ENCODE measurements around the gene LIM2.
A peak's percentile ranks its signal among the peaks of the same experiment; 100 is the strongest.

LIM2 gene

GRCh38 chr19:51367565-51368365 lies 20.0 kb downstream of the LIM2 start:
- TF ChIP-seq TAF1 (IDR thresholded peaks at IDR 0.05; ENCODE audit: borderline replicate concordance, insufficient read depth, low read length) (no peak), FOXP2 (optimal IDR thresholded peaks at IDR 0.05; ENCODE audit: borderline replicate concordance, extremely low read depth, extremely low read length, insufficient read depth) (no peak), POLR2AphosphoS5 (IDR thresholded peaks at IDR 0.05; ENCODE audit: low read depth, low read length) (peak; percentile 85), SIN3A (IDR thresholded peaks at IDR 0.05; ENCODE audit: borderline replicate concordance, insufficient read depth, low read length) (no peak), REST (IDR thresholded peaks at IDR 0.05; ENCODE audit: insufficient read depth in 1 of 2, low read depth in 2 of 2, low read length in 2 of 2) (0 out of 4 replicates have a peak, but pooled peaks of 1 of the 2 experiments have one; percentile 31)

GRCh38 chr19:51367255-51367564 lies 20.6 kb downstream of the LIM2 start:
- TF ChIP-seq POLR2AphosphoS5 (IDR thresholded peaks at IDR 0.05; ENCODE audit: low read depth, low read length): peak; percentile 74; the same call in 1 of the 2 replicates
- 0 out of 2 replicates have a peak, but pooled peaks have one; percentile 20 for TF ChIP-seq TAF1 (IDR thresholded peaks at IDR 0.05; ENCODE audit: borderline replicate concordance, insufficient read depth, low read length)
- TF ChIP-seq SIN3A (IDR thresholded peaks at IDR 0.05; ENCODE audit: borderline replicate concordance, insufficient read depth, low read length): no peak

- TF ChIP-seq TAF1 (IDR thresholded peaks at IDR 0.05; ENCODE audit: borderline replicate concordance, insufficient read depth, low read length) (peak; percentile 74; the same call in 1 of the 2 replicates), SIN3A (IDR thresholded peaks at IDR 0.05; ENCODE audit: borderline replicate concordance, insufficient read depth, low read length) (no peak; the same call in 1 of the 2 replicates), POLR2AphosphoS5 (IDR thresholded peaks at IDR 0.05; ENCODE audit: low read depth, low read length) (peak; percentile 94), FOXP2 (optimal IDR thresholded peaks at IDR 0.05; ENCODE audit: borderline replicate concordance, extremely low read depth, extremely low read length, insufficient read depth) (no peak)
Observed at GRCh38 chr19:51366389-51367254, 21.2 kb downstream of the LIM2 start.

GRCh38 chr19:51365965-51366388 lies 21.8 kb downstream of the LIM2 start, which contains the start of gene ETFB:
TSS of gene ETFB (minus strand) at chr19:51366388. CDS start at chr19:51366326, 62 bp downstream.
- TF ChIP-seq POLR2AphosphoS5 (IDR thresholded peaks at IDR 0.05; ENCODE audit: low read depth, low read length) (peak; percentile 7; the same call in 1 of the 2 replicates), SIN3A (IDR thresholded peaks at IDR 0.05; ENCODE audit: borderline replicate concordance, insufficient read depth, low read length) (no peak), FOXP2 (optimal IDR thresholded peaks at IDR 0.05; ENCODE audit: borderline replicate concordance, extremely low read depth, extremely low read length, insufficient read depth) (no peak), TAF1 (IDR thresholded peaks at IDR 0.05; ENCODE audit: borderline replicate concordance, insufficient read depth, low read length) (0 out of 2 replicates have a peak, but pooled peaks have one; percentile 13), REST (IDR thresholded peaks at IDR 0.05; ENCODE audit: insufficient read depth in 1 of 2, low read depth in 2 of 2, low read length in 2 of 2) (0 out of 4 replicates have a peak, but pooled peaks of 1 of the 2 experiments have one; percentile 18)

- TF ChIP-seq TAF1 (IDR thresholded peaks at IDR 0.05; ENCODE audit: borderline replicate concordance, insufficient read depth, low read length): no peak
Observed at GRCh38 chr19:51365211-51365964, 22.4 kb downstream of the LIM2 start.

DNA sequence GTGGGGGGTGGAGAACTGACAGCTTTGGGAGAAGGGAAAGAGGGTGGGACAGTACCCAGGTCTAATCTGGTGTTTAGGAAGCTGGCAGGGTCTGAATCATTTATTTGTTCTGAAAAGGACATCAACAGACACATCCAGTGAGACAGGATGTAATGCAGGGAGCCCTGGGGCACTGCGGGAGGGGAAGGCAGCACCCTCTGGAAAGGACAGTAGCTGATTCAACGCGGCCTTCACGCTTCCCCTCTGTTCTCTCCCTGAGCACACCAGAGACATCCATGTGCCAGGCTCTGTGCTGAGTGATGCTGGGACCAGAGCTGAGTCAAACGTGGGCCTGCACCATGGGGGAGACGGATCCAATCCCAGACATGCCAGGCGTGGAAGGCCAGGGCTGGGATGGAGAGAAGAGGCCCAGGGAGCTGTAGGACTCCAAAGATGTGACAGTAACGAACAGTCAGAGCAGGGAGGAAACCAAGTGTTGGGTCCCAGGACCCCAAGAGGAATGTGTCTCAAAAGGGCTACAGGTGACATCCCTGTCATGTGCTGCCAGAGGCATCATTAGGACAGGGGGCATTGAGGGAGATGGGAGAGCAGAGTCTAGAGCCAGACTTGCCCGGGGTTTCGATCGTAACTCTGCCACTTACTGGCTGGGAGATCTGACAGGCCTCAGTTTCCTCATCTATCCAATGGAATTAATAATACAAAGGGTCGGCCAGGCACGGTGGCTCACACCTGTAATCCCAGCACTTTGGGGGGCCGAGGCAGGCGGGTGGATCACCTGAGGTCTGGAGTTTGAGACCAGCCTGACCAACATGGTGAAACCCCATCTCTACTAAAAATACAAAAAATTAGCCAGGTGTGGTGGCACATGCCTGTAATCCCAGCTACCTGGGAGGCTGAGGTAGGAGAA lies 23.3 kb downstream of the LIM2 start:
- no peak for TF ChIP-seq SIN3A (IDR thresholded peaks at IDR 0.05; ENCODE audit: borderline replicate concordance, insufficient read depth, low read length)
- no peak for TF ChIP-seq REST (IDR thresholded peaks at IDR 0.05; ENCODE audit: insufficient read depth in 1 of 2, low read depth in 2 of 2, low read length in 2 of 2)
- TF ChIP-seq TAF1 (IDR thresholded peaks at IDR 0.05; ENCODE audit: borderline replicate concordance, insufficient read depth, low read length): no peak
- TF ChIP-seq FOXP2 (optimal IDR thresholded peaks at IDR 0.05; ENCODE audit: borderline replicate concordance, extremely low read depth, extremely low read length, insufficient read depth): no peak
- TF ChIP-seq POLR2AphosphoS5 (IDR thresholded peaks at IDR 0.05; ENCODE audit: low read depth, low read length): no peak
